CD4-positive, alpha-beta T cell (primary cell): ENCODE data around the gene CYP27B1. TPM values are rescaled to one million over a fixed set of nuclear protein-coding genes. Genes with fewer than 3 reads are reported as not detected.
A peak's percentile ranks its signal among the peaks of the same experiment; 100 is the strongest.

Source experiments
- ATAC-seq: fragments of 200-7000 bp; cut with Tn5 transposase; one replicate; pipeline ENCODE4 v1.10.0; 2022; ENCODE audit warnings: mild to moderate bottlenecking; ENCODE audit not compliant: poor library complexity
- CTCF ChIA-PET: fragments of 350-600 bp; sonication (Branson Sonifier 250); formaldehyde crosslinking; loops from one replicate; lab custom pipeline; 2021; ENCODE audit warnings: antibody characterized with exemption, inconsistent platforms; lab: Charles Lee
- POLR2A ChIA-PET: fragments of 350-600 bp; sonication (Branson Sonifier 250); formaldehyde crosslinking; loops from one replicate; lab custom pipeline; 2021; ENCODE audit warnings: antibody characterized with exemption, inconsistent platforms; lab: Charles Lee
- DNase-seq, 14 experiments: peaks; one replicate each; pipeline ENCODE4 v3.0.0-alpha.2; 2013 to 2020; ENCODE audit warnings: mixed read lengths in 2 of 14
- H3K27ac ChIP-seq, 2 donors: one replicate each; pipeline versions ENCODE4 v1.5.1 to v1.7.0; 2013; ENCODE audit warnings: low read length in 2 of 2, low read depth in 1 of 2, mild to moderate bottlenecking in 1 of 2
- H3K27me3 ChIP-seq, 2 experiments: 1 replicate in 1 of 2; 2 replicates in 1 of 2; pipeline versions ENCODE4 v1.6.1 to v1.7.0; 2013; ENCODE audit warnings: low read length in 2 of 2, control low read depth in 1 of 2, mild to moderate bottlenecking in 1 of 2, moderate library complexity in 1 of 2; ENCODE audit not compliant: insufficient read depth in 2 of 2, control insufficient read depth in 1 of 2
- H3K36me3 ChIP-seq: one replicate; pipeline ENCODE4 v1.6.1; 2013; ENCODE audit warnings: low read length, control low read depth; ENCODE audit not compliant: insufficient read depth
- H3K4me1 ChIP-seq: one replicate; pipeline ENCODE4 v1.6.1; 2013; ENCODE audit warnings: low read length, control low read depth; ENCODE audit not compliant: insufficient read depth
- H3K4me3 ChIP-seq: one replicate; pipeline ENCODE4 v1.5.1; 2013; ENCODE audit warnings: mild to moderate bottlenecking, low read length, moderate library complexity
- H3K9me3 ChIP-seq, 2 experiments: 1 replicate in 1 of 2; 2 replicates in 1 of 2; pipeline versions ENCODE4 v1.6.1 to v1.7.0; 2013; ENCODE audit warnings: low read length in 2 of 2, mild to moderate bottlenecking in 2 of 2, control low read depth in 1 of 2, moderate library complexity in 1 of 2; ENCODE audit not compliant: control insufficient read depth in 1 of 2, insufficient read depth in 1 of 2
- H3K27ac Mint-ChIP-seq: one replicate; pipeline ENCODE4 v1.8.0; 2020; ENCODE audit warnings: mixed read lengths
- H3K27me3 Mint-ChIP-seq: one replicate; pipeline ENCODE4 v1.8.0; 2021; ENCODE audit warnings: mixed read lengths
- H3K36me3 Mint-ChIP-seq: one replicate; pipeline ENCODE4 v1.8.0; 2021; ENCODE audit warnings: low read depth, mixed read lengths
- H3K4me1 Mint-ChIP-seq: one replicate; pipeline ENCODE4 v1.8.0; 2021; ENCODE audit warnings: low read depth, mixed read lengths
- H3K4me3 Mint-ChIP-seq: one replicate; pipeline ENCODE4 v1.8.0; 2020; ENCODE audit warnings: mild to moderate bottlenecking, mixed read lengths
- H3K9me3 Mint-ChIP-seq: one replicate; pipeline ENCODE4 v1.8.0; 2020; ENCODE audit warnings: mixed read lengths
- intact Hi-C, 2 experiments: fragments of 100-400 bp; cut with DNase I in 1 of 2; cut with micrococcal nuclease in 1 of 2; formaldehyde crosslinking; loops; one replicate each; pipeline versions ENCODE4 v1.15.1 to v1.9.0; 2023 to 2025; cut with DNase I, micrococcal nuclease
- total RNA-seq, 174 experiments: library from RNA in 2 of 174; stranded (reverse) in 2 of 174; gene quantifications; one replicate each; pipeline ENCODE4 v1.2.3 and lab custom pipeline; 2021 to 2026
- TF ChIP-seq, protein P1 (sequence below): fragments of 200-600 bp; IDR thresholded peaks from one replicate; pipeline ENCODE4 v1.8.0; 2022; ENCODE audit warnings: antibody characterized with exemption, mild to moderate bottlenecking

The CYP27B1 gene
- total RNA-seq, 2 experiments from 2014 or later = 1.0 to 1.4 TPM

DNA sequence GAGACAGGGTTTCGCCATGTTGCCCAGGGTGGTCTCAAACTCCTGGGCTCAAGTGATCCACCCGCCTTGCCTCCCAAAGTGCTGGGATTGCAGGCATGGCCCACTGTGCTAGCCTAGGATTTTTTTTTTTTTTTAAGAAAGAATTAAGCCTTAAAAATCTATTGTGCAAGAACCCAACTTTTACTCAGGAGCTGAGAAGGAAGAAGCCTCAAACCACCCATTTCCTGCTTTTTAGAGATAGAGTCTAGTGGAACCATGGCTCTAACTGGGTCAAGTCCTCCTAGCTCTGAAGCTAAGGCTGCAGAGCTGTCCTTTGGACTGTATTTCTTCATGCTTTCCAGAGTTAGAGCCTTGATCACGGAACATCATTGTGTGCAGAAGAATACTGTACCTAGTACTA lies 14.4 kb upstream of the CYP27B1 start:
- intact Hi-C loops = loop anchor here in 1 of 2 experiments (5.0 kb wide), 1 partner anchor 126 kb away; no protein-coding TSS in a partner anchor
- Histone ChIP-seq H3K9me3 (no peaks in the 10 kb centered on the region), H3K4me1 (peaks cover 58% of the 10 kb centered on the region), H3K36me3 (peaks cover 11% of the 10 kb centered on the region), H3K27me3 (no peaks in the 10 kb centered on the region), H3K4me3 (no peak overlapping the region), H3K27ac (peak overlapping the region; percentile 78 to 82)
- peak overlapping the region; percentile 100 for H3K4me3 Mint-ChIP-seq
- ChIA-PET POLR2A (interaction anchor here (0.9 to 2.8 kb wide), 14 partner anchors 9 to 160 kb away, joined by 3 to 15 read pairs (median 4); partner anchors contain the start of genes ATP23, CTDSP2, CYP27B1 and EEF1AKMT3), CTCF (interaction anchor here (1.2 to 2.8 kb wide), 4 partner anchors 9 to 124 kb away, joined by 3 to 20 read pairs (median 4); partner anchors contain the start of genes EEF1AKMT3 and METTL1)
- ATAC-seq (peak; percentile 11), DNase-seq (peak in 4 of 14 experiments; percentile 17 to 62 (median 58))
- TF ChIP-seq, protein P1, sequence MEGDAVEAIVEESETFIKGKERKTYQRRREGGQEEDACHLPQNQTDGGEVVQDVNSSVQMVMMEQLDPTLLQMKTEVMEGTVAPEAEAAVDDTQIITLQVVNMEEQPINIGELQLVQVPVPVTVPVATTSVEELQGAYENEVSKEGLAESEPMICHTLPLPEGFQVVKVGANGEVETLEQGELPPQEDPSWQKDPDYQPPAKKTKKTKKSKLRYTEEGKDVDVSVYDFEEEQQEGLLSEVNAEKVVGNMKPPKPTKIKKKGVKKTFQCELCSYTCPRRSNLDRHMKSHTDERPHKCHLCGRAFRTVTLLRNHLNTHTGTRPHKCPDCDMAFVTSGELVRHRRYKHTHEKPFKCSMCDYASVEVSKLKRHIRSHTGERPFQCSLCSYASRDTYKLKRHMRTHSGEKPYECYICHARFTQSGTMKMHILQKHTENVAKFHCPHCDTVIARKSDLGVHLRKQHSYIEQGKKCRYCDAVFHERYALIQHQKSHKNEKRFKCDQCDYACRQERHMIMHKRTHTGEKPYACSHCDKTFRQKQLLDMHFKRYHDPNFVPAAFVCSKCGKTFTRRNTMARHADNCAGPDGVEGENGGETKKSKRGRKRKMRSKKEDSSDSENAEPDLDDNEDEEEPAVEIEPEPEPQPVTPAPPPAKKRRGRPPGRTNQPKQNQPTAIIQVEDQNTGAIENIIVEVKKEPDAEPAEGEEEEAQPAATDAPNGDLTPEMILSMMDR = no peak
- H3K9me3 Mint-ChIP-seq = no peaks in the 10 kb centered on the region
- H3K27ac Mint-ChIP-seq = peak overlapping the region; percentile 100
- H3K4me1 Mint-ChIP-seq = peaks cover 47% of the 10 kb centered on the region
- peaks cover 25% of the 10 kb centered on the region for H3K36me3 Mint-ChIP-seq
- no peaks in the 10 kb centered on the region for H3K27me3 Mint-ChIP-seq

DNA sequence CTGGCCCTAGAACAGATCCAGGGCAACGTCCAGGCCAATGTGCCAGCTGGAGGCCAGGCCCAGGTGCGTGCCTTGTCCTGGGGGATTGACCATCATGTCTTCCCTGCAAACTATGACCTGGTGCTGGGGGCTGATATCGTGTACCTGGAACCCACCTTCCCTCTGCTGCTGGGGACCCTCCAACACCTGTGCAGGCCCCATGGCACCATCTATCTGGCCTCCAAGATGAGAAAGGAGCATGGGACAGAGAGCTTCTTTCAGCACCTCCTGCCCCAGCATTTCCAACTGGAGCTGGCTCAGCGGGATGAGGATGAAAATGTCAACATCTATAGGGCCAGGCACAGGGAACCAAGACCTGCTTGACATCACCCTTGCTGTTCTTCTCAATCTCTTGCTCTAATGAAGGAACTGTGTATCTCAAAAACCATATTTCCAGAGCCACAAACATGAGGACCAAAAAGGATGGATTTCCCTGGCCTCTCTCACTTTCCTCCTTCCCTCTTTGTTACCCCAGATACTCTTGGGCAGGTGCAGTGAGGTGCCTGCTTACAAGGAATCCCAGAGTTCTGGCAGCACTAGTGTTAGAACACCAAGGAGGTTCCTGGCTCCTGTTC lies 13.5 kb upstream of the CYP27B1 start:
- Histone ChIP-seq H3K27ac (peak overlapping the region; percentile 78 to 82), H3K9me3 (no peaks in the 10 kb centered on the region), H3K4me3 (no peak overlapping the region), H3K27me3 (no peaks in the 10 kb centered on the region), H3K4me1 (peaks cover 58% of the 10 kb centered on the region), H3K36me3 (peaks cover 2% of the 10 kb centered on the region)
- no peak for DNase-seq
- TF ChIP-seq, protein P1 = no peak
- peak overlapping the region; percentile 100 for H3K27ac Mint-ChIP-seq
- peak overlapping the region; percentile 12 for H3K4me3 Mint-ChIP-seq
- peaks cover 16% of the 10 kb centered on the region for H3K36me3 Mint-ChIP-seq
- no peaks in the 10 kb centered on the region for H3K27me3 Mint-ChIP-seq
- no peaks in the 10 kb centered on the region for H3K9me3 Mint-ChIP-seq
- peaks cover 47% of the 10 kb centered on the region for H3K4me1 Mint-ChIP-seq
- ATAC-seq = no peak
- ChIA-PET POLR2A (interaction anchor here (1.1 to 2.0 kb wide), 3 partner anchors 8 to 24 kb away, joined by 3 to 15 read pairs (median 10); partner anchors contain the start of genes EEF1AKMT3 and METTL1), CTCF (interaction anchor here (1.2 to 2.1 kb wide), 3 partner anchors 8 to 125 kb away, joined by 3 to 6 read pairs (median 3); partner anchors contain the start of genes EEF1AKMT3 and METTL1)
- intact Hi-C loops = loop anchor here in 1 of 2 experiments (1.0 to 5.0 kb wide), 2 partner anchors 23 to 127 kb away; no protein-coding TSS in a partner anchor

DNA sequence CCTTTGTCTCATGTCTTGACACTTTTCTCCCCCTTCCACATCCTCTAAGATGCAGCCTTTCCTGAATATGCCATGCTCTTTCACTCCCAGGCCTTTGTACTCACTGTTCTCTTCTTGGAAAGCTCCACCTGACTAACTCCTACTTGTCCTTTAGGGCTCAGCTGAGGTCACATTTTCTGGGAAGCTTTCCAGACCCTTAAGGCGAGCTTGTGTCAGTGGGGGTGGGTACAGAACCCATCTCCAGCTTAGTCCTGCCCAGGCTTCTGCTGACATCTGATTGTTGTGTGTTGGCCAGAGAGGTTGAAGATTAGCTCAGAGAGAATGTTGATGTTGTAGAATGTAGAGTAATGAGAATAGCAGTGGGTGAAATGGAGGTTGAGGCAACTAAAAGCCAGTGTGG lies 12.9 kb upstream of the CYP27B1 start:
- H3K27me3 Mint-ChIP-seq = no peaks in the 10 kb centered on the region
- DNase-seq = no peak
- H3K9me3 Mint-ChIP-seq = no peaks in the 10 kb centered on the region
- H3K27ac Mint-ChIP-seq = peak overlapping the region; percentile 100
- no peak for ATAC-seq
- peaks cover 16% of the 10 kb centered on the region for H3K36me3 Mint-ChIP-seq
- intact Hi-C loops = loop anchor here in 1 of 2 experiments (1.0 to 5.0 kb wide), 2 partner anchors 22 to 128 kb away; no protein-coding TSS in a partner anchor
- H3K4me3 ChIP-seq = no peak overlapping the region
- no peak overlapping the region for H3K4me3 Mint-ChIP-seq
- peaks cover 47% of the 10 kb centered on the region for H3K4me1 Mint-ChIP-seq
- no peaks in the 10 kb centered on the region for H3K36me3 ChIP-seq
- peak overlapping the region in 1 of 2 donors; percentile 82 for H3K27ac ChIP-seq
- peaks cover 58% of the 10 kb centered on the region for H3K4me1 ChIP-seq
- H3K9me3 ChIP-seq = no peaks in the 10 kb centered on the region
- CTCF ChIA-PET = interaction anchor here (2.1 kb wide), 1 partner anchor 24 kb away, joined by 6 read pairs; no protein-coding TSS in a partner anchor
- POLR2A ChIA-PET = interaction anchor here (1.1 to 2.0 kb wide), 2 partner anchors 15 to 23 kb away, joined by 3 to 10 read pairs; no protein-coding TSS in a partner anchor
- TF ChIP-seq, protein P1 = no peak
- H3K27me3 ChIP-seq = no peaks in the 10 kb centered on the region
